CD4-positive, alpha-beta T cell treated with Interleukin-15 for 4 hours (primary cell): ENCODE measurements around the gene RBM44.
"Not testable (repeated sequence)": the region's sequence is repeated elsewhere in the genome, so short reads cannot be mapped to it uniquely, and the experiment has no call there.

ENCODE experiments used
- DNase-seq: peaks from one replicate; pipeline ENCODE4 v3.0.0-alpha.2; 2020; ENCODE audit warnings: low spot score

Gene RBM44

GRCh38 chr2:237798236-237799059 is at the start of gene RBM44:
Gene RBM44, plus strand, starts transcription at chr2:237798779. Its CDS starts 14,831 bp downstream, at chr2:237813610.
- no peak for DNase-seq

DNA sequence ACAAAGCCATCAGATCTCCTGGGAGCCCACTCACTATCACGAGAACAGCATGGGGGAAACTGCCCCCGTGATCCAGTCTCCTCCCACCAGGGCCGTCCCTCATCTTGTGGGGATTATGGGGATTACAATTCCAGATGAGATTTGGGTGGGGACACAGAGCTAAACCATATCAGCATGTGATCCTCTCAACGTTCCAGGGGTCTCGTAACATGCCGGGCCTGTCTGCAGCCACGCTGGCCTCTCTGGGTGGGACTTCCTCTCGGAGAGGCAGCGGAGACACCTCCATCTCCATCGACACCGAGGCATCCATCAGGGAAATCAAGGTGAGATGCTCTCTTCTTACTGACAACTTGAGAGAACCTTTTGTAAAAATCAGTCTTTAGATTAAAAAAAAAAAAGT is 49.6 kb upstream of the RBM44 start:
- no peak for DNase-seq

DNA sequence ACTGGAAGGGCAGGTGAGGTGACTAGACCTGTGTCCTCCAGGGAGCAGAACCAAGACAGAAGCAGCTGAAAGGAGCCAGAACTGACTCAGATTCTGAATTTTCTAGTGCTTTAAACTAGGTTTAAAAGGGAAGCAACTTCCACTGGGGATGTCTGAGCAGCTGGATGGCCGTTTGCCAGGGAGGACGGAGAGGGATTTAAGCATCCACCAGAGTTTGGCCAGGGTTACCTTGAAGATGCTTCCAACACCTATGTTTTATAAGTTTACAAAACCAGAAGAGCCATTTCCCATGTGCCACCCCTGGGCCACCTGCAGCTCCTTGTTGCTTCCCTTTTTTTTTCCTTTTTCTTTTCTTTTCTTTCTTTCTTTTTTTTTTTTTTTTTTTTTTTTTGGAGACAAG is 48.6 kb upstream of the RBM44 start:
- DNase-seq, result no peak

GRCh38 chr2:237750441-237750840 is 48.1 kb upstream of the RBM44 start:
- DNase-seq, result not testable (repeated sequence)

DNA sequence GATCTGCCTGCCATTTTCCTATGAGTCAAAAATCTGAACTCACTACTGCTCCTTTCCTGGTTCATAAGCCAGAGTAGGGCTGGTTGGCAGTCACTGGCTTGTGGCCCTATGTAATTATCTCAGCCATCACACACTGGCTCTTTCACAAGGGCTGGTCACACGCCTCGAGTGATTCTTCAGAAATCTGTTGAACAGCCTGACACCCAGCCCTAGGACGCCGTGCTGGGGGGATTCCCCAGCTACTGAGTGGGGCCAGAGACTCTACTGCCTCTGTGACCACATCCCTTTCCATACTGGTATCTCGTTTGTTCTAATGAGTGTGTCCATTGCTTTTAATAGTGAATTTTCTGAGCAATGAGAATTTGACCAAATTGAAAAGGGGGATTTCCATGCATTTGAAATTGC is 45.8 kb upstream of the RBM44 start:
- DNase-seq, result peak; percentile 34

DNA sequence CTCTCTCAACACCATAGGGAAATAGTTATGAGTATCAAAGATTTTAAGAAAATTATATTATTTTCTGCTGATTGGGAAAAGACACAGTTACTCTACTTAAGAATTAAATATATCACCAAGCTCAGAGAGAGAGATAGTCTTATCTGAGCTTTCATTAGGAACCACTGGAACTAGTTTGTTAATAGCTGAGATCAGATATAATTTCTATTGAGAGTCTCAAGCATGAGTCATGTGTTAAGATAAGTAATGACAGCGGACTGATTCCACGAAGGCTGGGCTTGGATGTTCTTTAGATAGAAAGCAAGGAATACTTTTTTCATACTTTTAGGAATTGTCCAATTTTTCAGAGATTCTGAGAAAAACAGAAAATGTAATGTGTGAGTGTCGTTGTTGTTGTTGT is 44.4 kb upstream of the RBM44 start:
- DNase-seq, result no peak

- DNase-seq, result no peak
Measured at GRCh38 chr2:237754626-237755248, 43.8 kb upstream of the RBM44 start.

GRCh38 chr2:237757616-237758015 is 41.0 kb upstream of the RBM44 start:
- no peak for DNase-seq

DNA sequence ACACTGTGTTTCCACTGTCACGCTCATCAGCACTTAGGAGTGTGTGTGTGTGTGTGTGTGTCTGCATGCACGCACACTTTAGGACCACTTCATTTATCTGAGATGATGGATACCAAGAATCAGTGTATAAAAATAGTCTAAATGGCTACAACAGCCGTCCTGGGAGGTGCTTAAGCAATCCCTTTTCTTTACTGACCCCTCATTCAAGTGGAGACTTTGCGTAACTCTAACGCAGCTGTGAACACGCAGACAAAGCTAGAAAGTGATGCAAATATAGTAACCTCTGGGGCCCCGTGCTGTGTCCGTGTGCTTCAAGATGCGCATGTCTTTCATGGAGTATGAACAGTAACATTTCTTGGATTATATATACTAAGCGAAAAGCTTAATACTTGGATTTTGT is 40.4 kb upstream of the RBM44 start:
- no peak for DNase-seq

DNA sequence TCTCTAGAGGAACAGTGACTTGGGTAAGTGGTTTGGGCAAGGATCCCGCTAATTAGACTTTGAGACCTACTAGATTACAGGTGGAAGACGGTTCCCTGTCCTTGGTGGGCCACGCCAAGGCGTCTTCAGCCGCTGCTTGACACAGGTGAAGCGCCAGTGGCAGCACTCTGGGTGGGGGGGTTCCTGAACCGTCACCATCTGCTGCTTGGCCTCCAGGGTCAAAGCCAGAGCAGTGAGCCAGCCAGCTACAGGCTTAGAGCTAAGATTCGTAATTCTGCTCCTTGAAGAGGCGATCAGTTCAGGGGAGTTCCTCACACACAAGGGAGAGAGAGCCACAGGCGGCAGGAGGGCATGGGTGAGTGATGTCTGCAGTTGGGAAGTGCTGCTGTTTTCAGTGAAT is 39.4 kb upstream of the RBM44 start:
- no peak for DNase-seq

DNA sequence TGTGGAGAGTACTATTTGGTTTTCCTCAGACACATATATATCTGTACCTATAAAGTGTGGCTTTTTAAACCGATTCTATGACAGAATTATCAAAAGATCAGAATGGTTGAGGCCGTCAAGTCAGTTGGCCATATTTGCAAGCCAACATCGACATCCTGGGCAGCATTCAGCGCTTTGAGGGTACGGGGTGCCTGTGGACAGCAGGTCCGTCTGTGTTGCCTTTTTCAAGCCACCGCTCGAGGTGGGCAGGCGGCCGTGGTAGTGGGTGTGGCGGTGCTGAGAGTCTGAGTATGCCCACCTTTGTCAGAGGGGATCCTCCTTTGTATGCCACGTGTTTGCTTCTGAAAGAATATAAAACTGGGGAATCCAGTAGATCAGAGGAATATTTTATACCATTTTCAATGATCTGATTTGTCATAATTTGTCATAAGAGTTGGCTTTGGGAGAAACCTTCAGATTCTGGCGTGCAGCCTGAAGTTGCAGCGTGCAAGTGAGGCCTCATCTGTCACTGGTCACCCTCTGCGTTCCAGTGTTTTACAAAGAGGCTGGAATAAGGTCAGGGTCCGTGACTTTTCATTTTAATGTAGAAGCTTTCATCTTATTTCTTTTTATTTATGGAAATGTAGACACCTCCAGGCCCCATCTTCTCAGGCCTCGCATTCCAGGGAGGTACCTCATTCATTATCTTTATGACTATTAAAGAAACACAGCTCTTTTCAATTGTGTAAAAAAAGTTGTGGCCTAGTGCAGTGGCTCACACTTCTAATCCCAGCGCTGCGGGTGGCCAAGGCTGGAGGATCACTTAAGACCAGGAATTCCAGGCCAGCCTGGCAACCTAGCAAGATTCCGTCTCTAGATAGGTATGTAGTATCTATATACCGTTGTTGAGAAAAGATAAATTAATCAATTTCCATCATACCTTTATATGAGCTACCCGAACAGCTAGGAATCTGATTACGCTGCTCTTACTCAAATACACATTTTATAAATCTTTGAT is 37.8 kb upstream of the RBM44 start:
- DNase-seq, result no peak

DNA sequence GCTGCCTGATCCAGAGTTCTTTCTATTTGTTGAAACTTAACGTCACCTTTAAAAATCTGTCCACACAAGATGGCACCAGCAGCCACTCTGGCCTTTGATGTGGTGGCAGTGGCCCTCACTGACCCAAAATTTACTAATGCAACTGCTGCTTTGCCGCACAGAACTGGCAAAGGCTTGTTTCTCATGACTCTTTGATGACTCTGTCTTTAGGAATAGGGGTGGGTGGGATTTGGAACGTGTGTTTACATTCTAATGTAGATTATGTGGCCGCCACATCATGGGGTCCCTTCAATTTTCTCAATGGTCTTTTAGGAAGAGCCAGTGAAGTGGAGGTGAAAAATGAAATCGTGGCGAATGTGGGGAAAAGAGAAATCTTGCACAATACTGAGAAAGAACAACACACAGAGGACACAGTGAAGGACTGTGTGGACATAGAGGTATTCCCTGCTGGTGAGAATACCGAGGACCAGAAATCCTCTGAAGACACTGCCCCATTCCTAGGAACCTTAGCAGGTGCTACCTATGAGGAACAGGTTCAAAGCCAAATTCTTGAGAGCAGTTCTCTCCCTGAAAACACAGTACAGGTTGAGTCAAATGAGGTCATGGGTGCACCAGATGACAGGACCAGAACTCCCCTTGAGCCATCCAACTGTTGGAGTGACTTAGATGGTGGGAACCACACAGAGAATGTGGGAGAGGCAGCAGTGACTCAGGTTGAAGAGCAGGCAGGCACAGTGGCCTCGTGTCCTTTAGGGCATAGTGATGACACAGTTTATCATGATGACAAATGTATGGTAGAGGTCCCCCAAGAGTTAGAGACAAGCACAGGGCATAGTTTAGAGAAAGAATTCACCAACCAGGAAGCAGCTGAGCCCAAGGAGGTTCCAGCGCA is 36.0 kb upstream of the RBM44 start:
- DNase-seq, result not testable (repeated sequence)

DNA sequence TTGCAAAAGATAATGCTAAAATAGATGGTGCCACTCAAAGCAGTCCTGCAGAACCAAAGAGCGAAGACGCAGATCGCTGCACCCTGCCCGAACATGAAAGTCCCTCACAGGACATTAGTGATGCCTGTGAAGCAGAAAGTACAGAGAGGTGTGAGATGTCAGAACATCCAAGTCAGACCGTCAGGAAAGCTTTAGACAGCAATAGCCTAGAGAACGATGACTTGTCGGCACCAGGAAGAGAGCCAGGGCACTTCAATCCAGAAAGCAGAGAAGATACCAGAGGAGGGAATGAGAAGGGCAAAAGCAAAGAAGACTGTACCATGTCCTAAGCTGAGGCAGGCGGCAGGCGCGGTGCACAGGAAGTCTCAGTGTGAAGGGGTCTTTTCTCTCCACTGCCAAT is 34.8 kb upstream of the RBM44 start:
- DNase-seq, result no peak

DNA sequence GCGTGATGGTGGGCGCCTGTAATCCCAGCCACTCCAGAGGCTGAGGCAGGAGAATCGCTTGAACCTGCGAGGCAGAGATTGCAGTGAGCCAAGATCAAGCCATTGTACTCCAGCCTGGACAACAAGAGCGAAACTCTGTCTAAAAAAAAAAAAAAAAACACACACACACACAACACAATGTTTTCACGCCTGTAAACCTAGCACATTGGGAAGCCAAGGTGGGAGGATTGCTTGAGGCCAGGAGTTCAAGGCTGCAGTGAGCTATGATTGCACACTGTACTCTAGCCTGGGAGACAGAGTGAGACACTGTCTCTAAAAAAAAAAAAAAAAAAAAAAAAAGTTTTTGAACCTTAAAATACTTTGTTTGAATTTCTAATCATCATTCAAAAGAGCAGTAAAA is 33.5 kb upstream of the RBM44 start:
- not testable (repeated sequence) for DNase-seq

GRCh38 chr2:237765875-237766274 is 32.7 kb upstream of the RBM44 start:
- DNase-seq, result no peak

DNA sequence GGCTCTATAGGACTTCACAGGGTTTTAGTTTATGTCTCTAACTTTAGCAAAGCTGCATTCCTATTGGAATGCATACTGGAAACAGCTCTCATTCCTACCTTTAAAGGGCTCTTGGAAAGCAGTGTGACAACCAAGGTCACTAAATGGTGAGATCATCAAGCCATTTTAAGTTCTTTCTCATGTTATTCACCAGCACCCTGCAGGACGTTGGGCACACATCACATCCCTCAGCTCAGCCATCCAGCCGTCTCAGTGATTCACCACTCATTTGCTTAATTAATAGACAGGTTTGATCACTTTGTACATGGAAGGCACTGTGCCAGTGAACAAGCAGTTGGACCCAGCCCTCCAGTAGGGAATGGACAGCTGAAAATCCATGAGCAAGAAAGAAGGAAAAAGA is 32.2 kb upstream of the RBM44 start:
- no peak for DNase-seq

DNA sequence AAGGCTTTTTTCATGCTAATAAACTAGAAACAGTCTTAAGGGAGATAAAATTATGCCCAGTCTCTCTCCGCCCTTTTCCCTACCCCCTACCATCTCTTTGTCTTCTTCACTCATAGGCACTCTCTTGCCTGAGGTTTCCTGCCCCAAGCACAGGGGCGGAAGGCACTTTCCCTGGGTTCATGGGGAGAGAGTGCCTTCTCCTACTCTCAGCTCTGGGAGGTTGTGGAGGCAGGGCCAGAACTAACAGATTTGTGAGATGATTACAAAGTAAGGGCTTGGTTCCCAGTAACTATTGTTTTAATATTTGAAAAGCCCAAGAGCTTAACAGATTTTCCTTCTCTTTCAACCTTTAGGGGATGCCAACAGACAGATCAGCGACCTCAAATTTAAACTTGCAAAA is 26.1 kb upstream of the RBM44 start:
- no peak for DNase-seq

GRCh38 chr2:237773826-237774225 is 24.8 kb upstream of the RBM44 start:
- no peak for DNase-seq

DNA sequence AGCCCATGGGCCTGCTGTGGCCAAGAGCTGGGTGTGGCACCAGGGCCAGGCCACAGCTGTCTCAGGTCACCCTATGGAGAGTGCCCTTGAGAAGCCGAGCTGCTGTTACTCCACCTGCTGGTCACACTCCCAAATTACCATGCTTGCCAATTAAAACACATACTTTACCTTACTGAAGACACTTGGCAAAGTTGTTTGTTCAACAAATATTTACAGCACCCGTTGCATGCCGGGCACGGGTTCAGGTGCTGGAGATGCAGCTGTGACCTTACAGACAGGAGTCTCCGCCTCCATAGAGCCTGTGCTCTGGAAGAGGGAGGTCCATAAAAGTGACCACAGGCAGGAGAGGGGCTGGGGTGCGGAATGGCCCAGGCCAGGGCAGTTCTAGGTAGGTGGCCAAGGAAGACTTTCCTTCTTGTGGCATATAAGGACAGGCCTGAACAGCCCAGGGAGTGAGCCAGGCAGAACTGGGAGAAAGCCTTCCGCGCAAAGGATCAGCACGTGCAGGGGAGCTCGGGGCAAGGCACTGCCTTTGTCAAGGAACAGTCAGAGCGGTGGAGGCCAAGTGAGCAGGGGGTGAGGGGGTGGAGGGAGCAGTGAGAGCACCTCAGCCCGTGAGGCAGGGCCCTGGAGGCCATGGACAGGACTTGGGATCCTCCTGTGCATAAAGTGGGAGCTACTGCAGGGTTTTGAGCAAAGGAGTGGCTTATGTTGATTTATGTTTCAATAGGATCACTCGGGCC is 23.6 kb upstream of the RBM44 start:
- peak; percentile 35 for DNase-seq

GRCh38 chr2:237779521-237779920 is 19.1 kb upstream of the RBM44 start:
- DNase-seq, result no peak

DNA sequence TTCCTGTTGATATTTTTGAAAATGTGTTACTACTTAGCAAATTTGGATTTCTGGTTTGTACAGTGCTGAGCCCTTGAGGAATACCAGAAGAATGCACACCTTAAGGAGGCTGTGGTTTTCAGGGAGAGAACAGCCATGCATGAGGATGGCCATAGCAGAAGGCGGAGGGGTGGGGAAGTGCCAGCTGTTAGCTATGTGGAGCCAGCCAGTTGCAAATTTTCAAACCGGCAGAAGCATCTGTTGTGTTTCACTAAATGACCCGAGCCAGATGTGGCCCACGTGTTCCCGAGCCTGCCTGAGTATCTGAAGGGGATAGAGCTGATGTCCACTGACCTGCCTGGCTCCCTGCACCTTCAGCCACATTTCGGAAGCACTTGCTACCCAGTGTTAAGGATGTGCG is 16.4 kb upstream of the RBM44 start:
- DNase-seq, result no peak
